Stimulated activated CD4-positive, alpha-beta T cell treated with anti-CD3 and anti-CD28 coated beads, Interleukin-15, amount 100 ng/mL, for 24 hours (primary cell): ENCODE data around the gene KCNAB1.
"Not testable (repeated sequence)": the region's sequence is repeated elsewhere in the genome, so short reads cannot be mapped to it uniquely, and the experiment has no call there.

Experiments
- DNase-seq: peaks from one replicate; pipeline ENCODE4 v3.0.0-alpha.2; 2020

Gene KCNAB1

GRCh38 chr3:156176629-156177210 is 56.3 kb downstream of the KCNAB1 start:
- DNase-seq = no peak

GRCh38 chr3:156180077-156180476 is 59.7 kb downstream of the KCNAB1 start:
- no peak for DNase-seq

- no peak for DNase-seq
Measured at GRCh38 chr3:156181509-156181908, 61.1 kb downstream of the KCNAB1 start.

- DNase-seq = no peak
Measured at GRCh38 chr3:156183396-156183795, 63.0 kb downstream of the KCNAB1 start.

GRCh38 chr3:156184156-156184555 is 63.8 kb downstream of the KCNAB1 start:
- DNase-seq = no peak

- DNase-seq = no peak
Measured at GRCh38 chr3:156187146-156187769, 66.9 kb downstream of the KCNAB1 start.

GRCh38 chr3:156188757-156189156 is 68.4 kb downstream of the KCNAB1 start:
- no peak for DNase-seq

- DNase-seq = no peak
Measured at GRCh38 chr3:156189927-156190326, 69.5 kb downstream of the KCNAB1 start.

- DNase-seq = not testable (repeated sequence)
Measured at GRCh38 chr3:156194945-156195344, 74.6 kb downstream of the KCNAB1 start.

- not testable (repeated sequence) for DNase-seq
Measured at GRCh38 chr3:156197152-156197551, 76.8 kb downstream of the KCNAB1 start.

- no peak for DNase-seq
Measured at GRCh38 chr3:156201411-156202405, 81.3 kb downstream of the KCNAB1 start.

- DNase-seq = no peak
Measured at GRCh38 chr3:156206157-156206556, 85.8 kb downstream of the KCNAB1 start.

- DNase-seq = no peak
Measured at GRCh38 chr3:156207802-156208685, 87.7 kb downstream of the KCNAB1 start.

GRCh38 chr3:156209631-156210335 is 89.4 kb downstream of the KCNAB1 start:
- no peak for DNase-seq

GRCh38 chr3:156211583-156211982 is 91.2 kb downstream of the KCNAB1 start:
- no peak for DNase-seq

GRCh38 chr3:156214676-156215075 is 94.3 kb downstream of the KCNAB1 start:
- no peak for DNase-seq

GRCh38 chr3:156215751-156216150 is 95.4 kb downstream of the KCNAB1 start:
- no peak for DNase-seq

GRCh38 chr3:156216216-156216615 is 95.8 kb downstream of the KCNAB1 start:
- DNase-seq = no peak

GRCh38 chr3:156216852-156217251 is 96.5 kb downstream of the KCNAB1 start:
- no peak for DNase-seq

- DNase-seq = no peak
Measured at GRCh38 chr3:156217674-156218352, 97.4 kb downstream of the KCNAB1 start.

GRCh38 chr3:156218353-156218744 is 98.0 kb downstream of the KCNAB1 start:
- no peak for DNase-seq
